HEK293 (cell line): ENCODE data around the gene CDCA4.

ENCODE experiments used
- CTCF ChIP-seq: fragments of 450-650 bp; formaldehyde crosslinking; IDR thresholded peaks from 2 replicates; pipeline ENCODE4 v1.5.1; 2016; ENCODE audit warnings: missing biosample characterization, missing genetic modification characterization
- REST ChIP-seq: fragments of 450-650 bp; formaldehyde crosslinking; IDR thresholded peaks from 2 replicates; pipeline ENCODE4 v1.5.1; 2016; ENCODE audit warnings: missing biosample characterization, missing genetic modification characterization
- ZNF580 ChIP-seq: fragments of 450-650 bp; formaldehyde crosslinking; IDR thresholded peaks from 2 replicates; pipeline ENCODE4 v1.5.1; 2016; ENCODE audit warnings: missing biosample characterization, missing genetic modification characterization

GRCh38 chr14:105058521-105059034, 37.7 kb upstream of the CDCA4 start:
- TF ChIP-seq REST (tag by site-specific recombination) (no peak), ZNF580 (no peak), CTCF (tag by site-specific recombination) (no peak)
